SU-DHL-6 (cell line): ENCODE data around the gene FGF16.

Source experiments
- EZH2phosphoT487 ChIP-seq: fragments of 200-600 bp; sonication (generic), shearing (Covaris generic); conservative IDR thresholded peaks from 2 replicates; pipeline ENCODE4 v1.6.1; 2018; ENCODE audit warnings: mild to moderate bottlenecking, antibody characterized with exemption, low read length, moderate library complexity, mixed read lengths
- TF ChIP-seq, protein P1 (sequence below): fragments of 200-600 bp; sonication (generic); IDR thresholded peaks from one replicate; pipeline ENCODE4 v1.5.1; 2017; ENCODE audit warnings: antibody characterized with exemption, mild to moderate bottlenecking, low read length, moderate library complexity; ENCODE audit not compliant: insufficient read depth, poor library complexity, severe bottlenecking

DNA sequence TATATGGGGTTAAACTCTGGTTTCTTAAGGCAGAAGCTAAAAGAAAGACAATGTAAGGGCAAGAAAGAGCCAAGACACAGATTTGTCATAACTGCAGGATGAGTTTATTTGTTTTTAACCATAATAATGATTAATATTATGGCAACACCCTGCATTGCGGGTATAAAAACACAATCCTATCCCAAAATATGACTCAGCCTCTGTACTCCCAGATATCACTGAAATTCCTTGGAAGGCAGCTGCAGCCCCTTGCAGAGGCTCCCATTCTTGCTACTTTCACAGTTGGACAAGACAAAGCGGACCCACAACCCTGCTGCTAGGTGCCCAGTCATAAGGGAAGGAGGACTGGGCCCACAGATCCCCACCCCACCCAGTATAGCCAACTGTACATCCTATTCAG lies 20.4 kb upstream of the FGF16 start:
- TF ChIP-seq, protein P1, sequence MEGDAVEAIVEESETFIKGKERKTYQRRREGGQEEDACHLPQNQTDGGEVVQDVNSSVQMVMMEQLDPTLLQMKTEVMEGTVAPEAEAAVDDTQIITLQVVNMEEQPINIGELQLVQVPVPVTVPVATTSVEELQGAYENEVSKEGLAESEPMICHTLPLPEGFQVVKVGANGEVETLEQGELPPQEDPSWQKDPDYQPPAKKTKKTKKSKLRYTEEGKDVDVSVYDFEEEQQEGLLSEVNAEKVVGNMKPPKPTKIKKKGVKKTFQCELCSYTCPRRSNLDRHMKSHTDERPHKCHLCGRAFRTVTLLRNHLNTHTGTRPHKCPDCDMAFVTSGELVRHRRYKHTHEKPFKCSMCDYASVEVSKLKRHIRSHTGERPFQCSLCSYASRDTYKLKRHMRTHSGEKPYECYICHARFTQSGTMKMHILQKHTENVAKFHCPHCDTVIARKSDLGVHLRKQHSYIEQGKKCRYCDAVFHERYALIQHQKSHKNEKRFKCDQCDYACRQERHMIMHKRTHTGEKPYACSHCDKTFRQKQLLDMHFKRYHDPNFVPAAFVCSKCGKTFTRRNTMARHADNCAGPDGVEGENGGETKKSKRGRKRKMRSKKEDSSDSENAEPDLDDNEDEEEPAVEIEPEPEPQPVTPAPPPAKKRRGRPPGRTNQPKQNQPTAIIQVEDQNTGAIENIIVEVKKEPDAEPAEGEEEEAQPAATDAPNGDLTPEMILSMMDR, result no peak
- TF ChIP-seq EZH2phosphoT487, result no peak
